ENCODE measurements around the gene APPBP2.

DNA sequence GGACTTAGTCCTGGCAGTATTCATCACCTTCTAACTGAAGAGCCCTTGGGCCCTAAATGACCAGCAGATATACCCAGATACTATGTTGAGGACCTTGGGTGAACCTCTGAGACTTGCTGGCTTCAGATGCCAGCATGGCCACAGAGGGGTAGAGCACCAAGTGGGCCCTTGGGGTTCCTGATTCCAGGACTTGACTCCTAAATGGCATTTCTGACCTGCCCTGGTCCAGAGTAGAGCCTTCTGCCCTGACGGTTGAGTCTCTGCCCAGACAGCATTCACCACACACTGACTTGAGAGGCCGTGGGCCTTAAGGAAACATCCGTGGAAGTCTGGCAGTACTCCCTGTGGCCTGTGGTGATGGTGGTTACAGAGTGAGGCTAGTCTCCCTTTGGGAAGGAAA is 2.8 kb upstream of the APPBP2 start:
- no peak for TF ChIP-seq CTCF (IDR thresholded peaks at IDR 0.05)
- TF ChIP-seq POLR2AphosphoS5 (IDR thresholded peaks at IDR 0.05; ENCODE audit: low read depth, low read length): no peak
- TF ChIP-seq SIN3A (IDR thresholded peaks at IDR 0.05; ENCODE audit: borderline replicate concordance, insufficient read depth, low read depth, low read length): no peak
- no peak for TF ChIP-seq REST (IDR thresholded peaks at IDR 0.05; ENCODE audit: insufficient read depth in 1 of 2, low read depth in 2 of 2, low read length in 1 of 2)
